GM10266 (cell line): ENCODE measurements around the gene HSPB9.

Source experiments
- DNase-seq: peaks from one replicate; pipeline ENCODE4 v3.0.0; 2012; ENCODE audit errors: extremely low spot score
- TF ChIP-seq, protein P1 (sequence below): IDR thresholded peaks from 2 replicates; pipeline ENCODE4 v1.5.1; 2012; ENCODE audit warnings: mild to moderate bottlenecking, low read depth; ENCODE audit not compliant: control insufficient read depth, insufficient read depth; ENCODE audit errors: missing control alignments

The HSPB9 gene

DNA sequence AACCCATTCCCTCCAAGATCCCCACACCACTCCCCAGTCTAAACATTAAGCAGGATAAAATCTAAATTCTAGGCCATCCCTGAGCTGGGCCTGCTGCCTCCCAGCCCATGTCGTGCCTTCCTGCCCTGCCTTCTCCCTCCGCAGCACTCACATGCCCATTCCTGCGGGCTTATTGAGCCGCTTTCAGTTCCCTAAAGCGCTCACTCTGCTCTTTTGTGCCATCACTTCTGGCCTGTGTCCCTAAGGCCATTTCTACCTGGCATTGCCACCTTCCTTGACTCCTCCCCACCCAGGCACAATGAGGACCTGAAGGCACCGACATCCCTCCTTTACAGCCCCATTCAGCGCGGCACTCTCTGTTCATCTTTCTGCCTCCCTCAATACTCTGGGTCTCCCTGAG, 45.2 kb downstream of the HSPB9 start:
- TF ChIP-seq, protein P1, sequence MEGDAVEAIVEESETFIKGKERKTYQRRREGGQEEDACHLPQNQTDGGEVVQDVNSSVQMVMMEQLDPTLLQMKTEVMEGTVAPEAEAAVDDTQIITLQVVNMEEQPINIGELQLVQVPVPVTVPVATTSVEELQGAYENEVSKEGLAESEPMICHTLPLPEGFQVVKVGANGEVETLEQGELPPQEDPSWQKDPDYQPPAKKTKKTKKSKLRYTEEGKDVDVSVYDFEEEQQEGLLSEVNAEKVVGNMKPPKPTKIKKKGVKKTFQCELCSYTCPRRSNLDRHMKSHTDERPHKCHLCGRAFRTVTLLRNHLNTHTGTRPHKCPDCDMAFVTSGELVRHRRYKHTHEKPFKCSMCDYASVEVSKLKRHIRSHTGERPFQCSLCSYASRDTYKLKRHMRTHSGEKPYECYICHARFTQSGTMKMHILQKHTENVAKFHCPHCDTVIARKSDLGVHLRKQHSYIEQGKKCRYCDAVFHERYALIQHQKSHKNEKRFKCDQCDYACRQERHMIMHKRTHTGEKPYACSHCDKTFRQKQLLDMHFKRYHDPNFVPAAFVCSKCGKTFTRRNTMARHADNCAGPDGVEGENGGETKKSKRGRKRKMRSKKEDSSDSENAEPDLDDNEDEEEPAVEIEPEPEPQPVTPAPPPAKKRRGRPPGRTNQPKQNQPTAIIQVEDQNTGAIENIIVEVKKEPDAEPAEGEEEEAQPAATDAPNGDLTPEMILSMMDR, result no peak
- DNase-seq, result no peak

DNA sequence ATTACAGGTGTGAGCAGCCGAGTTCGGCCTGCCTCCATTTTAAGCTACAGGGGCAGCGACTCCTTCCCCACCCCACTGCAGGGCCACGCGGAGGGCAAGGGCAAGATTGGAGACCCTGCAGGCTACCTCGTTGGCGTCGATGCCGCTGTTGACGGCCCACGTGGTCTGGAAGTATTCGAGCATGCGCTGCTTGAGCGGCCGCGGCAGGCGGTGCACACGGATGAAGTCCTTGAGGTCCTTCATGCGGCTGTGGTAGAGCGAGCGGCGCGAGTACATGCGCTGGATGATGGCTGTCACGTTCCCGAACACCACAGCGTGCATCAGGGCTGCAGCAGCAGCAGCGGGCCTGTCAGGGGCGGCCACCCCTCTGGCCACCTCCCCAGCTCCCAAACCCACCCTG, 46.7 kb downstream of the HSPB9 start:
- DNase-seq, result no peak
- TF ChIP-seq, protein P1, result no peak

DNA sequence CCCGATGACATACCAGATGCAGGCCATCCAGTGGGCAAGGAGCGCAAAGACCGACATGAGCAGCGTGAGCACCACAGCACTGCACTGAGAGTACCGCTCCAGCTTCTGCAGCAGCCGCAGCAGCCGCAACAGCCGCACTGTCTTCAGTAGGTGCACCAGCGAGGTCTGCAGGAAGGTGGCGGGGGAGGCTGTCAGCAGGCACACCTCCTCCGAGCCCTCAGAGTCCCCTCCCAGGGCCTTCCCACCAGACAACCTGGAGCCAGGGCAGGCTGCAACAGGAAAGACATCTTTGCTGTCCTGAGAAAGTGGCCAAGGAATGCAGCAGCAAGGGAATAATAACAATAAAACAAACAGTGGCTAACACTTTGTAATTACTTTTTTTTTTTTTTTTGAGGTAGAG, 49.2 kb downstream of the HSPB9 start:
- TF ChIP-seq, protein P1, result no peak
- no peak for DNase-seq
